Measurements from ENCODE around the gene TOR4A. TPM values are rescaled to one million over a fixed set of nuclear protein-coding genes. Genes with fewer than 3 reads are reported as not detected.

Gene TOR4A
- total and polyA plus RNA-seq, 9 of the 15 experiments (the other 6 are each of a cell fraction or from before 2014, with no cell fraction given): 3.9 to 49.2 (median 8.8) TPM

DNA sequence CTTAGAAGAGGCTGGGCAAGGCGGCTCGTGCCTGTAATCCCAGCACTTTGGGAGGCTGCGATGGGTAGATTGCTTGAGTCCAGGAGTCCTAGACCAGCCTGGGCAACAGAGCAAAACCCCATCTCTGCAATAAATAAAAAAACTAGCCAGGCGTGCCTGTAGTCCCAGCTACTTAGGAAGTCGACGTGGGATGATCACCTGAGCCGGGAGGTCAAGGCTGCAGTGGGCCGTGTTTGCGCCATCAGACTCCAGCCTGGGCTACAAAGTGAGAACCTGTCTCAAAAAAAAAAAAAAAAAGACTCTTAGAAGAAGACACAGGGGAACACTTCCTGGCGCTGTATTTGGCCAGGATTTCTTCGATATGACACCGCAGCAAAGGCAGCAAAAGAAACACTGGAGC is 48.3 kb downstream of the TOR4A start:
- Histone ChIP-seq H3K27ac (ENCODE audit: extremely low read depth, low read depth, low read length) (no peak overlapping the region), H3K79me2 (ENCODE audit: control insufficient read depth, insufficient read depth, low read length) (no peaks in the 10 kb centered on the region), H3K4me1 (replicated peaks in 1 of 2; ENCODE audit: control insufficient read depth in 2 of 2, insufficient read depth in 2 of 2, low read length in 2 of 2) (peaks cover 0 to 10% of the 10 kb centered on the region in 2 experiments; a peak in 1 of 5 replicates), H2AFZ (ENCODE audit: low read depth, low read length) (no peak overlapping the region), H3K27me3 (ENCODE audit: control insufficient read depth in 2 of 2, insufficient read depth in 2 of 2, low read length in 2 of 2) (peaks cover 10 to 23% of the 10 kb centered on the region in 2 experiments; a peak in 3 of 5 replicates), H3K4me3 (no peak overlapping the region), H3K9me3 (replicated peaks; ENCODE audit: control insufficient read depth, insufficient read depth, low read depth, low read length) (no peaks in the 10 kb centered on the region; the same call in 1 of the 2 replicates), H3K9me1 (ENCODE audit: control insufficient read depth, insufficient read depth, low read length) (no peaks in the 10 kb centered on the region), H3K4me2 (ENCODE audit: insufficient read depth, low read length) (no peak overlapping the region), H3K9ac (ENCODE audit: insufficient read depth in 1 of 2, low read depth in 2 of 2, low read length in 2 of 2) (no peak overlapping the region), H3K36me3 (ENCODE audit: control insufficient read depth, insufficient read depth, low read length) (no peaks in the 10 kb centered on the region), H4K20me1 (replicated peaks; ENCODE audit: control insufficient read depth, insufficient read depth, low read length) (no peaks in the 10 kb centered on the region)
- DNase-seq (ENCODE audit: extremely low read depth in 1 of 4, low spot score in 3 of 4): no peak
- WGBS (ENCODE audit: insufficient coverage, low coverage, missing lambda C conversion rate): 17% methylated on average over 12 of the region's 12 CpGs
- POLR2A ChIA-PET: interaction anchor here (0.6 kb wide), 1 partner anchor 269 kb away, joined by 3 read pairs; no protein-coding TSS in a partner anchor
- intact Hi-C loops (cut with micrococcal nuclease): no loop called here
- no TSS peak for BruUV-seq (replicated peaks)
- no peak for FAIRE-seq
- in situ Hi-C loops (cut with MboI): no loop called here
- ATAC-seq: no peak
- no peak for TF ChIP-seq ESRRB (CRISPR knock-in tag; IDR thresholded peaks at IDR 0.05; ENCODE audit: borderline replicate concordance)
- TF ChIP-seq POU5F1 (IDR thresholded peaks at IDR 0.05; ENCODE audit: borderline replicate concordance, low read depth, low read length, partially characterized antibody): no peak
- TF ChIP-seq, protein P1, sequence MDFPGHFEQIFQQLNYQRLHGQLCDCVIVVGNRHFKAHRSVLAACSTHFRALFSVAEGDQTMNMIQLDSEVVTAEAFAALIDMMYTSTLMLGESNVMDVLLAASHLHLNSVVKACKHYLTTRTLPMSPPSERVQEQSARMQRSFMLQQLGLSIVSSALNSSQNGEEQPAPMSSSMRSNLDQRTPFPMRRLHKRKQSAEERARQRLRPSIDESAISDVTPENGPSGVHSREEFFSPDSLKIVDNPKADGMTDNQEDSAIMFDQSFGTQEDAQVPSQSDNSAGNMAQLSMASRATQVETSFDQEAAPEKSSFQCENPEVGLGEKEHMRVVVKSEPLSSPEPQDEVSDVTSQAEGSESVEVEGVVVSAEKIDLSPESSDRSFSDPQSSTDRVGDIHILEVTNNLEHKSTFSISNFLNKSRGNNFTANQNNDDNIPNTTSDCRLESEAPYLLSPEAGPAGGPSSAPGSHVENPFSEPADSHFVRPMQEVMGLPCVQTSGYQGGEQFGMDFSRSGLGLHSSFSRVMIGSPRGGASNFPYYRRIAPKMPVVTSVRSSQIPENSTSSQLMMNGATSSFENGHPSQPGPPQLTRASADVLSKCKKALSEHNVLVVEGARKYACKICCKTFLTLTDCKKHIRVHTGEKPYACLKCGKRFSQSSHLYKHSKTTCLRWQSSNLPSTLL (IDR thresholded peaks at IDR 0.05): no peak
- TF ChIP-seq ZKSCAN3 (CRISPR knock-in tag; IDR thresholded peaks at IDR 0.05): no peak
- TF ChIP-seq, protein P2, sequence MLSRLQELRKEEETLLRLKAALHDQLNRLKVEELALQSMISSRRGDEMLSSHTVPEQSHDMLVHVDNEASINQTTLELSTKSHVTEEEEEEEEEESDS (CRISPR knock-in tag; IDR thresholded peaks at IDR 0.05): no peak
- TF ChIP-seq, protein P3, sequence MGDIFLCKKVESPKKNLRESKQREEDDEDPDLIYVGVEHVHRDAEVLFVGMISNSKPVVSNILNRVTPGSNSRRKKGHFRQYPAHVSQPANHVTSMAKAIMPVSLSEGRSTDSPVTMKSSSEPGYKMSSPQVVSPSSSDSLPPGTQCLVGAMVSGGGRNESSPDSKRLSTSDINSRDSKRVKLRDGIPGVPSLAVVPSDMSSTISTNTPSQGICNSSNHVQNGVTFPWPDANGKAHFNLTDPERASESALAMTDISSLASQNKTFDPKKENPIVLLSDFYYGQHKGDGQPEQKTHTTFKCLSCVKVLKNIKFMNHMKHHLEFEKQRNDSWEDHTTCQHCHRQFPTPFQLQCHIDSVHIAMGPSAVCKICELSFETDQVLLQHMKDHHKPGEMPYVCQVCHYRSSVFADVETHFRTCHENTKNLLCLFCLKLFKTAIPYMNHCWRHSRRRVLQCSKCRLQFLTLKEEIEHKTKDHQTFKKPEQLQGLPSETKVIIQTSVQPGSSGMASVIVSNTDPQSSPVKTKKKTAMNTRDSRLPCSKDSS (IDR thresholded peaks at IDR 0.05; ENCODE audit: low read depth, partially characterized antibody): no peak
- TF ChIP-seq ZNF41 (CRISPR knock-in tag; conservative IDR thresholded peaks at IDR 0.05): no peak
- TF ChIP-seq HDAC3 (IDR thresholded peaks at IDR 0.05; ENCODE audit: borderline replicate concordance, partially characterized antibody): no peak
- no peak for TF ChIP-seq TAF7 (tag; IDR thresholded peaks at IDR 0.05)
- no peak for TF ChIP-seq KLF10 (CRISPR knock-in tag; IDR thresholded peaks at IDR 0.05)
- TF ChIP-seq SOX6 (IDR thresholded peaks at IDR 0.05): no peak
- TF ChIP-seq, protein P4, sequence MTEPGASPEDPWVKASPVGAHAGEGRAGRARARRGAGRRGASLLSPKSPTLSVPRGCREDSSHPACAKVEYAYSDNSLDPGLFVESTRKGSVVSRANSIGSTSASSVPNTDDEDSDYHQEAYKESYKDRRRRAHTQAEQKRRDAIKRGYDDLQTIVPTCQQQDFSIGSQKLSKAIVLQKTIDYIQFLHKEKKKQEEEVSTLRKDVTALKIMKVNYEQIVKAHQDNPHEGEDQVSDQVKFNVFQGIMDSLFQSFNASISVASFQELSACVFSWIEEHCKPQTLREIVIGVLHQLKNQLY (CRISPR knock-in tag; conservative IDR thresholded peaks at IDR 0.05): no peak
- no peak for TF ChIP-seq POLR3A (IDR thresholded peaks at IDR 0.05; ENCODE audit: borderline replicate concordance, extremely low read depth, insufficient read depth, insufficient read length)
- CTCF ChIA-PET (ENCODE audit: low intra/inter-chr PET ratio): no interaction called here
